Effector CD8-positive, alpha-beta T cell (primary cell): ENCODE results near the gene ZFAND6.
"Not testable (repeated sequence)": the region's sequence is repeated elsewhere in the genome, so short reads cannot be mapped to it uniquely, and the experiment has no call there.

Source experiments
- DNase-seq: peaks from one replicate; lab custom pipeline; 2025; lab: John Stamatoyannopoulos, UW

Gene ZFAND6

GRCh38 chr15:80099241-80099640 is 39.8 kb downstream of the ZFAND6 start:
- no peak for DNase-seq

DNA sequence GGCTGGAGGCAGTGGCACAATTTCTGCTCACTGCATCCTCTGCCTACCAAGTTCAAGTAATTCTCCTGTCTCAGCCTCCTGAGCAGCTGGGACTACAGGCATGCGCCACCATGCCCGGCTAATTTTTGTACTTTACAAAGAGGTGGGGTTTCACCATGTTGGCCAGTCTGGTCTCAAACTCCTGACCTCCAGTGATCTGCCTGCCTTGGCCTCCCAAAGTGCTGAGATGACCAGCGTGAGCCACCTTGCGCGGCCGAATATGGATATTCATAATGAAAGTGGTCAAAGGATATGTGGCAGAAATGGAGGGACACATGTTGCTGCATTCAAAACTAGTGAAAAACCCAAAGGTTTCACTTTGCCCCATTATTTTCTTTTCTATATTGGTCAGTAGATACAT is 40.2 kb downstream of the ZFAND6 start:
- DNase-seq = not testable (repeated sequence)

DNA sequence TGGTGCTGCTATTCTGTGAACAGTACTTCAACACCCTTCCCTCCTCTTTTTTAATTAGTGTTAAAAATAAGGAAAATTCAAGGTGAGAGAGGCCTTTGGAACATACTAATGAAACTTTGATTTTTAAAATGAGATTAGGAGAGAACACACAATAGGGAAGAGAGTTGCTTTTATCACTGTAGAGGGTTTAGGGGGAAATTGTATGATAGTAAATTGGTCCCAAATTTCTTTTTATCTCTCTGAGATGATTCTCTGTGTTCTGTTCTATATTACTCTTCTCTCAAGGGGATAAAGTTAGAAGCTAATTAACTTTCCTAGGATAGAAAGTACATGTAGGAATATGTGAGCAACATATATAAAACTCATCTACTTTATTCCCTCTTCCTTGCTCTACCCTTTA is 40.8 kb downstream of the ZFAND6 start:
- DNase-seq = no peak

- no peak for DNase-seq
Observed at GRCh38 chr15:80105193-80105592, 45.7 kb downstream of the ZFAND6 start.

DNA sequence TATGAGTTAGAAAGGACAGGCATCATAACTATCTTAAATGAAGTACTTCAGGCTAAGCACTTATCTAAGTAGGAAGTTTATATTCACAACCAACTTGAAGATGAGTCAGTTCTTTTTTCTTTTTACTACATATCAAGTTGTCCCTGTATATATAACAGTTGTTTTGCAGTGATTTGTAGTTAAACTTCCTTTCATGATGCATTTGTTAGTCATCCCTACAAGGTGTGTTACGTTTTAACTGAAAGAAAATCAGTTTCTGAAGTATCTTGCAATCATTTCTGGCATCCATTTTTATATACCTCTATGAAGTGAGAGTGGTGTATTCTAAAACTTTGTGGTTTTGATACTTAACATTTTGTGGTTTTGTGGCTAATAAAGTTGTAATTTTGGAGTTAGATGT is 46.1 kb downstream of the ZFAND6 start:
- no peak for DNase-seq

- no peak for DNase-seq
Observed at GRCh38 chr15:80106051-80106450, 46.6 kb downstream of the ZFAND6 start.

- DNase-seq = no peak
Observed at GRCh38 chr15:80107204-80107603, 47.7 kb downstream of the ZFAND6 start.

DNA sequence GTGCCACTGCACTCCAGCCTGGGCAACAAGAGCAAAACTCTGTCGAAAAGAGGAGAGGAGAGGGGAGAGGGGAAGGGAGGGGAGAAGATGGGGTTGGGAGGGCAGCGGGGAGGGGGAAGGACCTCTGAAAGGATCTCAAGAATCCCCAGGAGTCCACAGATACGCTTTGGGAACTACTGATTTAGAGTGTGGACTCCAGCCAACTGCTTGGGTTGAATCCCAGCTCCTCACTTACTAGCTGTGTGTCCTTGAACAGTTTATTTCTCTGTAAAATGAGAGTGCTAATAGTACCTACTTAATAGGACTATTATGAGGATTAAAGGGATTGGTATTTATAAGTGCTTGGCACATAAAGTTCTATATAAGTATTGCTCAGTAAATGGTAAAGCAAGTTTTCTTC is 48.3 kb downstream of the ZFAND6 start:
- DNase-seq = no peak

DNA sequence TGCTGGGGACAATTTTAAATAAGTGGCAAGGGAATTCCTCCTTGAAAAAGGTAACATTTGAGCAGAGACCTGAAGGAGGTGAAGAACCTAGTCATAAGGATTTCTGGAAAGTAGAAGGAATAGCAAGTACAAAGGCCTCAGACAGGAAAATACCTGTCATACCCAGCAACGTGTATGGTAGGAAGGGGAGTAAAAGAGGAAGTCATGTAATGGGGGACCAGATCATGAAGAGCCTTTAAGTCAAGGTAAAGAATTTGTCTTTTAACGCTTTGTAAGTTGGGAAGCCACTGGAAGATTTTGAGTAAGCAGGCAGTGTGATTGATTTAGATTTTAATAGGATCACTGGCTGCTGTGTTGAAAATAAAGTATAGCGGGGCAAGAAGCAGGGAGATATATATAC is 49.9 kb downstream of the ZFAND6 start:
- no peak for DNase-seq

GRCh38 chr15:80110920-80111319 is 51.4 kb downstream of the ZFAND6 start:
- DNase-seq = no peak

DNA sequence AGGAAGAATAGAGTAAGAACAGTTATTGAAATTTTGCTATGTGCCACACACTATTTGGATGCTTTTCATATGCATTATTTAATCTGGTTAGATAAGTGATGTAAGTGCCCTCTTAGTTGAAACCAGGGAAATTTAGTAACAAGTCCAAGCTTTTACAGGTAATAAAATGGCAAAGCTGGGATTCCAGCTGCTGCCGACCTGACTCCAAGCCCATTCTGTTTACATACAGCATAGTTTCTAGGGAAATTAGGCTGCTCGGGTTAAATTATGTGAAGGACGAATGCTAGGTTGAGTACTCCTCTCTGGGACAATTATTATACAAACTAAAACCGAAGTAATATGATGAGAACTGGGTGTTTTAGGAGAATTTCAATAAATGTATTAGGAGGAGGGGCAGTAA is 54.6 kb downstream of the ZFAND6 start:
- DNase-seq = no peak

- no peak for DNase-seq
Observed at GRCh38 chr15:80115021-80115420, 55.5 kb downstream of the ZFAND6 start.

DNA sequence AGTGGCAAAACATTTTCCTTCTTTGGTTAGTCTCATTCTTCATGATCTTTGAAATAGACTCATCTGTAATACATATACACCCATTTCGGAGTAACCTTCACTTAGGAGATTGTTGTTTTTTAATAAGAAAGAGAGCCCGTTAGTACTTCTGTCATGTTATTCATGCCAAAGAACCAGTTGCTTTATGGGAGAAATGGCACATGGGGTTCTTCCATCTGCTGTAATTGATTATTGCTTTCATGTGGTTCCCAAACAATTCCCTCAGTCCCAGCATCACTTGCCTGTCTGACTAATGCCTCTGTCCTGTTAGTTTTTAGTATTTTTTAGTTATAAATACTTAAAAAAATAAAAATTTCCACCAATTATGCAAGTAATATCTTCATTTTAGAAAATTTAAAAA is 59.5 kb downstream of the ZFAND6 start:
- DNase-seq = no peak

DNA sequence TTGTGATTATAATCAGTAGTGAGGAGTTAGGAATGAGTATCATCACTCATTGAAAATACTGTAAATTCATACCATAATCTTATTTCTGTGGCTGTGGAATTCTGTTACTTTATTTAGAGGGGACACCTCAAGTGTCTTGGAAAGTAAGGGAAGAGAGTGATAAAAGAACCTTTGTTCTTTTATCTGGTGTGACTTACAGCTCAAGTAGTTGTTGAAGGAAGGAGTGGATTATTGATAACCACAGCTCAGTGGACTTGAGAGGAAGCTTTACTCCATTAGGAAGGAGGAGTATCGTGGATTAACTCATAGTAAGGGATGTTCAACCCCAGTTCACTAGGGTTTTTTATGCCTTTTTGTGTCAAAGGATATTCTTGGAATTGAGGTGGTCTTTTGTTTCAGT is 61.2 kb downstream of the ZFAND6 start:
- no peak for DNase-seq

DNA sequence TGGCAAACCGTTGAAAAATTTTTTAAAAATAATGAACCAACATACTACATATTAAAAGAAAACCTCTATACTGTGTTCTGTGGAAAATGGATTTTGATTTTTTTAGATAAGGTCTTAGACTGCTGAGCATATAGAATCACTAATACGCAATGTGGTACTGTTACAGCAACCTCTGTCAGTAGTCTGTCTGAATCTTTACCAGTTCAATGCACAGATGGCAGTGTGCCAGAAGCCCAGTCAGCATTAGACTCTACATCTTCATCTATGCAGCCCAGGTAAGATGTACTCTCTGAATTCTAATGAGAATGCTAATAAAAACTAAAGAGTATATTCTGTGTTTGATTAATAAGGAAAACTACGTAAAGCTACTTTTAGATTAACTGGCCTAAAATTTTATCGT is 62.1 kb downstream of the ZFAND6 start:
- DNase-seq = no peak

DNA sequence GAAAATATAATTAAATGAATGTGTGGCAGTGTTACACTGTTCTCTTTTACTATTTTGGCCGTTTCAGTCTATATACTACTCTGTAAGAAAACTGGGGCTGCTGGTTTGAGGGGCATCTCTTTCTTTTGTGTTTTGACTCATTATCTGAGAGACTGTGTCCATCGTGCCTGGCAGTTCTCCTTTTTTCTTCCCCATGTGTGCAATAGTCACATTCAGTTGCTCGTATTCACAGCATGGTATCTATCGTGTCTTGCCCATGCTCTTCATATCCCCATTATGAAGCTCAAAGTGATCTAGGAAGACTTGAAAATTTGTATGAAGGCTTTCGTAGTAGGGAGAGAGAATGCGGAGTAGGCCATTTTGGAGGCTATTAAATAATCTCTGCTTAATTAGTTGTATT is 63.6 kb downstream of the ZFAND6 start:
- DNase-seq = no peak

GRCh38 chr15:80127253-80127652 is 67.8 kb downstream of the ZFAND6 start:
- DNase-seq = not testable (repeated sequence)

DNA sequence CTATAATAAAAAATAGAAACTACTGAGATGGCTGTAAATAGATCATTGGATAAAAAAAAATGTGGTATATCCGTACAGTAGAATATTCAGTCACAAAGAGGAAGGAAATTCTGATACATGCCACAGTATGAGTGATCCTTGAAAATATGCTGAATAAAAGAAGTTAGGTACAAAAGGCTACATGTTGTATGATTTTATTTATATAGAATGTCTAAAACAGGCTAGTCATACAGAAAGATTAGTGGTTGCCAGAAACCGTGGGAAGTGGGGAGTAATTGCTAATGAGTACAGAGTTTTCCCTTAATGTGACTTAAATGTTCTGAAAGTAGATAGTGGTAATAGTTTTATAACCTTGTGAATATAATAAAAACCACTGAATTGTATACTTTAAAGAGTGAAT is 68.4 kb downstream of the ZFAND6 start:
- no peak for DNase-seq

GRCh38 chr15:80132382-80132781 is 72.9 kb downstream of the ZFAND6 start:
- no peak for DNase-seq

DNA sequence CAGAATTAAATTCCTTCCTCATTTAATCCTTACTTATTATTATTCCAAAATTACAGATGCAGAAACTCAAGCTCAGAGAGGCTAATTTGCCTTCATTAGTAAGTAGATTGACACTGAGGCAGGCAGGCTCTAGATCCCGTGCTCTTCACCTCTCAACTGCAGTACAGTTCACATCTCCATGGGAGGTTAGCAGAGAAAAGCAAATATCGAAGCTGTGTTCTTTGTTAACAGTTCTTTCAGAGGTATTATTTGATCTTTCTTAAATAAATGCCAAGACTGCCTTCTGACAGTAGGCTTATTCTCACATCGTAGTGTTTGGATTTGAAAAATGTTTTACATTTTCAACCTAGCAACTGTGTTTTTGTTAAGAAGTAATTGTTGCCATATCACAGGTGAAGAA is 77.4 kb downstream of the ZFAND6 start:
- DNase-seq = no peak

DNA sequence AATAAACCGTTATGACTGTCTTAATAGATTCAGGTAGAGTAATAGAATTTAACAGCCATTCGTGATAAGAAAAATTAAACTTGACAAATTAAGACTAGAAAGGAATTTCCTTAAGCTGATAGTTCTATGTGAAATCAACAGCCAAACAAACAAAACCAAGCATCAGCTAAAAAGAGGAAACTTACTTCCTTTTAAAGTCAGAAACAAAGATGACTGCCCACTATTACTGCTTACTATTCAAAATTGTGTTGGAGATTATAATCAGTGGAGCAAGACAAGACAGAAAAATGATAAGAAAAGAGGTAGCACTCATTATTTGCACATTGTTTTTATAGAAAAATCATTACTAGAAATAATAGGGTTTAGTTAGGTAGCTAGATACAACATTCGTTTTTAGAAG is 79.5 kb downstream of the ZFAND6 start:
- DNase-seq = no peak

- no peak for DNase-seq
Observed at GRCh38 chr15:80140909-80141308, 81.4 kb downstream of the ZFAND6 start.

DNA sequence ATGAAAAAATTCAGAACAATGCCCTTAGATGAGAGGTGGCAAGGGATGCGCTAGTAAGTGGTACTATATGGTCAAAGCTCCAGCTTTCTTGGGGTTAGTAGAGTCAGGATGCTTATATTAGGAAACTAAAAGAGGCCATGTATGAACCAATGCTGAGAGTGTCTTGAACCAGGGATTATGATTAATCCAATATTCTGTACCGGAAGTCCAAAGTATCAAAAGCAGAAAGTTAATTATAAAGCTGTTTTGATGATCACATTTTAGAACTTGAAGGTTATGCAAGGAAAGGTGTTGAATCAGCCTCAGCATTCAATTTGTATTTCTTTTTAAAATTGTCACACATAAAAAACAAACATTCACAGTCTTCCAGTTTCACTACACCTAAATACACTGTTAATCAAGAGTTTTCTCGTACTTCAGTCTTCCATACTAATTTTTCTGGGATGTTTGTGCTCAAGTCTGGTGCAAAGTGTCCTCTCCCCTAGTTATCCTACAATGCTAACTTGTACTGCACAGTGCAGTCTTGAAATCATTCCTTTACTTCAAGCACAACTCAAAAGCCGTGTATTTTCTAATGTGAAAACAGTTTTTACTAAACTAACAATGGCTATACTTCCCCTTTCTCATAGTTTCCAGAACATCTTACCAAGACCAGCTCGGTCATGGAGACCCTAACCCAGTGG is 82.6 kb downstream of the ZFAND6 start:
- no peak for DNase-seq

GRCh38 chr15:80142646-80143045 is 83.2 kb downstream of the ZFAND6 start:
- no peak for DNase-seq

- DNase-seq = no peak
Observed at GRCh38 chr15:80151148-80151547, 91.7 kb downstream of the ZFAND6 start.
